ENCODE results near the gene ATXN7.

Gene ATXN7

GRCh38 chr3:63936925-63937324 is 73.3 kb downstream of the ATXN7 start:
- DNase-seq = peak; percentile 6

DNA sequence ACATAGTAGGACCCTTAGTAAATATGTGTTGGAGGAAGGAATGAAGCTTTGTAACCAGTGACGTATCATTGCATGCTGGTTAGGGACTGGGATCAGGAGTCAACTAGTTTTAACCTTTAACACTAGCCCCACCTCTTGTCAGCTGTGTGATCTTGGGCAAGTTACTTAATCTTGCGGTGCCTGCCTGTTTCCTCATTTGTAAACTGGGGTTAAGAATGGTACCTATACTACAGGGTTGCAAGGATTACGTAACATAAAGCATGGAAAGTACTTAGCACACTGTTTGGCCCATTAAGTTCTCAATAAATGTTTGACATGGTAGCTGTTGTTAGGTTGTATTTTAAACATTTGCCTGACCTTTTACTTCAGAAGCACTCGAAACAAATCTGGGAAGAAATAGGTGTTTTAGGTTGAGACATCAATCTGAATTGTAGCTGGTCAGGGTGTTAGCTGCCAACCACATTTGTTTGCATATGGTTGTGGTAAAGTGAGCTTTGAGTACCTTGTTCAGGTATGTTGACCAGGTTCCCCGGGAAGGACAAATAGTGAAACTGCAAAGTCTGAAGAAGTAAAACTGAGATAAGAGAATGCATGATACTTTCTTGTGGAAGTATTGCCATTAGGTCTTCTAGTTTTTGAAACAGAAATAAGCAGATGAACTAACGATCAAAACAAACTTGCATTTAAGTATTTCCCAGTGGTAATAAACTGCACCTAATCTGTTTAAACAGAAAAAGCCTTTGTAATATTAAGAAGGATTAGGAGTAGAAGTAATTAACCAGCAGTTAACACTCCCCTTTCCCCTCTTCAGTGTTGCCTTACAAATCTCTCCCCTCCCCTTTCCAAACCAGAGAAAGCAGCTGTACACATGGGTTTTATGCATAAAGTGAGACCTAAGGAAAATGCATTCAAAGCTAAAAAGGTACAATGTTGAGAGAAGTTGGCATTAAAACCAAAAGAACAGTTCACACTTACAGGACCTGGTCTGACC is 74.3 kb downstream of the ATXN7 start:
- no peak for DNase-seq

DNA sequence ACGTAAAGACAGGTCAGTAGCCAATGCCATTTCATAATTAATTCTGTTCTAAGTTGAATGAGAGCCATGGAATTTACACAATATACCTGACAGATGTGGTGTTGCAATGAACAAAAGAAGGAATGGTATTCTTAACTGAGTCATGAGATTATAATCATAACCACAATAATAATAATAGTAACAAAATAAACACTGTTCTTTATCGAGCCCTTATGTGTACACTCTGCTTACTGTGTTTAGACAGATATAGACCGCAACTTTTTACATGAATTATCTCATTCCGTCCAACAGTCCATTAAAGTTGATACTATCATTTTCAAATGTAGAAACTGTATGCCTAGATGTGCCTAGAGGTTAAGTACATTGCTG is 76.7 kb downstream of the ATXN7 start:
- DNase-seq = no peak

- no peak for DNase-seq
Measured at GRCh38 chr3:63942528-63942927, 78.9 kb downstream of the ATXN7 start.

DNA sequence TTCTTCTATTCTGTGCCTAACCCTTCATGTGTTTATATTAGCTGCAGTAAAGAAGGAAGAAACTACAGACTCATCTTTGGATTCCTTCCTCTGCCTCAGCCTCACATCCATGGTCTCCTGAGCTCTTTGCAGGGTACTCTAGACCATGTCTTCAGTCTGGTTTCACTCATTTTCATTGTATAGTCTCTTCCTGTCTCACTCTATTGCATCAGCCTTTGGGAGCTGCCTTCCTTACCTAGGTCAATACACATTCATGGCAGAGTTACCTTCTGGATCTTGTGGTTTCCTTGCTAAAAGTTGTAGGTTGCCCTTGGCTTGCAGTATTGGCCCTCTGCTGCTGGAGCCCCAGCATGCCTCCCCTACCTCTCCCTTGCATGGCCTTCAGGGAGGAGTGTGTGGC is 80.0 kb downstream of the ATXN7 start:
- DNase-seq = no peak

DNA sequence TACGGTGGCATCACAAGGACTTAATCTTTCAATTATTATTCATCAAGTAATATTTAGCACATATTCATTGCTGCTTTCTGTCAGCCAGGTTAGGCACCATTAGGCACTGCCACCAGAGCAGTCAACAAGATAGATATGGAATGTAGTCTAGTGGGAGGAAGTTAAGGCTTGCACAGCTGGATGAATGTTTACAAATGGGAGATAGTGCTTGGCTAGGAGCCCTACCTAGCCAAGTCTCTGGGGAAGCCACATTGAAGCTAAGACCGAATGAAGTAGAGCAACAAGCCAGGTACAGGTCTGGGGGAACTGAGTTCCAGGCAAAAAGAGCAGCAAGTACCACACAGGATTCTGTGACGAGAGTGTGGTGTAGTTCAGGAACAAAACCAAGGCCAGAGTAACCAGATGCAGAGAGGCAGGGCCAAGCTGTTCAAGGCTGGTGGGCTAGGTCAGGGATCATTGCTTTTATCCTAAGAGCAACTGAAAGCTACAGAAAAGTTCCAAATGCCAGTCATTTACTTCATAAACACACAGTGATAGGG is 82.0 kb downstream of the ATXN7 start:
- DNase-seq = no peak

DNA sequence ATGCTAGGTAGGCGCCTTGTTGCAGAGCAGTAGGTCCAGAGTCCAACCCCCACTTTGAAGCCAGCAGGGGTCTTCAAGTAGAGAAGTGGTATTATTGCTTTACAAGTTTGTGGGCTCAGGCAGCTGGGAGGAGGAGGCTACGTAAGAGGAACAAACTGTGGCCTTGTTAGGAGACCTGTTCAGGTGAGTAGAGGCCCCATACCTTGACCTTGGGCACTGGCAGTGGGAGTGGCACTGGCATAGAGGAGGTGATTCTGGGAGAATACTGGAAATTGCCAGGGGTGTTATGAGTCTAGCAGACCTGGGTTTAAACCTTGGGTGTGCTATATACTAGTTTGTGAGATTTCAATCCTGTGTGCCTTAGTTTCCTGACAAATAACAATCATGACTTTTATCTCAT is 83.1 kb downstream of the ATXN7 start:
- DNase-seq = no peak

- no peak for DNase-seq
Measured at GRCh38 chr3:63947594-63947993, 83.9 kb downstream of the ATXN7 start.

- DNase-seq = no peak
Measured at GRCh38 chr3:63949005-63949404, 85.3 kb downstream of the ATXN7 start.

- no peak for DNase-seq
Measured at GRCh38 chr3:63950698-63951097, 87.0 kb downstream of the ATXN7 start.

GRCh38 chr3:63951492-63952247 is 88.0 kb downstream of the ATXN7 start:
- no peak for DNase-seq

- DNase-seq = no peak
Measured at GRCh38 chr3:63952248-63952594, 88.6 kb downstream of the ATXN7 start.

DNA sequence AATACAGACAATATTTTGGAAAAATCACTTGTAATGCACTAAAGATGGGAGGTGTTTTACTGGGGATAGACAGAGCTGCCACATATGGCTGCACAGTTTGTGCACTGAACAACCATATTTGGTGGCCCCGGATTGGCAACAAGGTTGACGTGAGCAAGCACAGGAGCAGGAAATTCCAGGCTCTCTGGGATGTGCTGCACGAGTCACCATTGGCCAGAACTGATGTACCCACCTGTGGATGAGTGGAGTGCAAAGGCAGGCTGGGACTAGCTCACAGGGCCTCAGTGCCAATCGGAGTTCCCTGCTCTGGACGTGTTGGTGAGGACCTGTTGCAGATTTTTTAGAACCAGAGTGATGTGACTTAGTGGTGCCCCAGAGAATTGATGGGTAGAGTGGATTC is 90.5 kb downstream of the ATXN7 start:
- DNase-seq = no peak

GRCh38 chr3:63955036-63955650 is 91.5 kb downstream of the ATXN7 start:
- DNase-seq = no peak

GRCh38 chr3:63955830-63956545 is 92.3 kb downstream of the ATXN7 start:
- no peak for DNase-seq

DNA sequence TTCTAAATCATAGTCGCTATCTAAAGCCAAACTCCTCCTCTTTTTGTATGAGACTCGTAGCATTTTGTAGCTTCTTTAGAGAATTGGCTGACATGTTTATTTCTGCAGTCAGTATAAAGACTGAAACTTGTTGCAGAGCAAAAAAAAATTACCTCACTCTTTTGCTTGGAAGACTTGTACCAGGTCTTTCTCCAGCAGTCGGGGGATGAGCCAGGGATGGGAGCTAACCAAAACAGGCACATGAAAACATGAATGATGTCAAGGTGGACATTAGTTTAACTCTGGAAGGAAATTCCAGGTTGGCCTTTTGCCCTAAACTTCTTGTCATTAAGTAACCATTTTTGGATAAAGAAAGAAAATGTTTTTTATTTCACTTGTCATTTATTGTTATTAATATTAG is 95.5 kb downstream of the ATXN7 start:
- no peak for DNase-seq

GRCh38 chr3:63960048-63960711 is 96.5 kb downstream of the ATXN7 start:
- peak; percentile 20 for DNase-seq

- peak; percentile 41 for DNase-seq
Measured at GRCh38 chr3:63961891-63962290, 98.2 kb downstream of the ATXN7 start.

- DNase-seq = no peak
Measured at GRCh38 chr3:63963496-63963895, 99.8 kb downstream of the ATXN7 start.

DNA sequence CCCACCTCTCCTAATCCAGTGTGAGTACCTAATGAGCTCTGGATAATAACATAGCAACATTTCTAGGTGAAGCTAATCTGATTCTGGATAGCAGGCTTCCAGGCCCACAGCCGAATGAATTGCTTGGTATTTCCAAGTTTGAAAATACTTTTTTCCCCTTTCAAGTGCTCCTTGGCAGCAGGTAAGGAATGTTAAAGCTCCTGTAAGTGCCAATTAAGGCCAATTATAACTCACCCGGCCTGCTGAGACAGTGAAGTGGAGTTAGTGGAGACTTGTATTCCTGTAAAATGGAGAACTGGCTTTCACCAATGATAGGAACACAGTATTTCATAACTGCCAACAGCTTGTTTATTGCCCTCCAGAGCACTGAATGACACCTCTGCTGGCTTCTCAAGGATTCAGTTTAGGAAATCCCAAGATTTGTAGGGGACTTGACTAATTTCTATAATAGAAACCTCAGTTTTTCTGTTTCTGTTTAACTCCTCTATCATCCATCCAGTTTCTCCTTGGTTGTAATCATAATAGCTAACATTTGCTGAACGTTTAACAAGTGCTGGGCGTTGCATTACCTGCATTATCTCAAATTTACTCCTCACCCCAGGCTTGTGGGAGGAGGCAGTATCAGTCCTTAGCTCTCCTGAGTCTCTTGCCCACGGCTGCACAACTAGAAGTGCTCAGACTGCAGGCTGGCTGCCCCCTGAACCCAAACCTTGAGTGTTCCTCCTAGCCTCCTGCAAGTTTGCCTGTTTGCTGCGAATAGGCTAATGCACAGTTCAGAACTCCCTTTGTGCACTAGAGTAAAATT is 101.2 kb downstream of the ATXN7 start:
- no peak for DNase-seq

DNA sequence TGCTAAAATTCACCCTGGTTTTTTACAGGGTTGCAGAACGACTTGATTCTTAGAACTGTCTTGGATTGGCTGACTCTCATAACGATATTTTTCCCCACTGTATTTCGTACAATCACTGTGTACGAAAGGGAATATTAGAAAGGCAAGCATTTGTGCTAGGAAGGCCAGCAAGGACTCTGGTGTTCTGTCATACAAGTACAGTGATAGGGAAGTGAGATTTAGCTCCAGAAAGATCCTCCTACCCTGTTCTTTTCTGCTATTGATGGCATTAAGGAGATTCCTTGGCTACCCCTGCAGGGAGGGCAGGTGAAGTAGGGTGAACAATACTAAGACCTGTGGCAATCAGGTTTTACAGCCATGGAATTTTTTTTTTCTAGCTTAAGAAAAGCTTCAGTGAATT is 102.3 kb downstream of the ATXN7 start:
- no peak for DNase-seq

Measured in NCI-H146 (cell line).